Fibroblast of lung (primary cell): Measurements from ENCODE around the gene FAM98C.

Experiments
- CTCF ChIP-seq, 2 donors: IDR thresholded peaks in 1 of 2; conservative IDR thresholded peaks in 1 of 2; 1 replicate in 1 of 2; 2 replicates in 1 of 2; pipeline ENCODE4 v1.5.1; 2011 to 2012; ENCODE audit warnings: low read length in 2 of 2, control low read depth in 1 of 2, inconsistent platforms in 1 of 2, low read depth in 1 of 2, mild to moderate bottlenecking in 1 of 2
- EZH2 ChIP-seq: IDR thresholded peaks from 2 replicates; pipeline ENCODE4 v1.5.1; 2012; ENCODE audit warnings: low read length, control low read depth, mild to moderate bottlenecking; ENCODE audit errors: missing control alignments

GRCh38 chr19:38413416-38413815 lies 10.5 kb downstream of the FAM98C start:
- TF ChIP-seq EZH2 = no peak
- TF ChIP-seq CTCF (conservative IDR thresholded peaks at IDR 0.05 in 1 of 2, IDR thresholded peaks at IDR 0.05 in 1 of 2; ENCODE audit: low read depth in 1 of 2, low read length in 2 of 2) = no peak
